Suprapubic skin (tissue), 3 donors: ENCODE data around the gene SCGN.

Source experiments
- POLR2A ChIP-seq, 2 donors: fragments of 450-650 bp; IDR thresholded peaks; one replicate each; pipeline ENCODE4 v1.6.1; 2017; ENCODE audit warnings: antibody characterized with exemption in 2 of 2, mild to moderate bottlenecking in 2 of 2, moderate library complexity in 2 of 2
- TF ChIP-seq, protein P1 (sequence below), 2 donors: fragments of 200-600 bp in 1 of 2; fragments of 450-650 bp in 1 of 2; sonication (generic) in 1 of 2; IDR thresholded peaks; one replicate each; pipeline ENCODE4 v1.5.1; 2016 to 2019; ENCODE audit warnings: antibody characterized with exemption in 2 of 2, mild to moderate bottlenecking in 1 of 2, moderate library complexity in 1 of 2

DNA sequence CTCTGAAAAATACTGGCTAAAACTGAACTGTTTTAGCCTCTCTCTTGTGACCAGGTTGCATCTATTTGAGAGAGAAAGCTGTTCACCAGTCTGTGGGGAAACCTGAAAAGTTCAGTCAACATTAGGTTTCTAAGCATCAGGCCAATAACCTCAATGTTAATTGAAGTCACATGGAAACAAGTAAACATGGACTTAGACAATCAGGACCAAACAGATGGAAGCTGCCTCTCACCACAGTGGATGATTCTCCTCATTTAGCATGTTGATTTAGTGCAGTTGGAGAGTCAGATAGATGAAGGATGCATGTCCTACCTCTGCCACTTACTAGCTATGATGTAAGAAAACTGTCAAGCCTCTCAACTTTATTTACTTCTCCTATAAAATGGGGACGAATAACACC lies 18.2 kb downstream of the SCGN start:
- TF ChIP-seq, protein P1, sequence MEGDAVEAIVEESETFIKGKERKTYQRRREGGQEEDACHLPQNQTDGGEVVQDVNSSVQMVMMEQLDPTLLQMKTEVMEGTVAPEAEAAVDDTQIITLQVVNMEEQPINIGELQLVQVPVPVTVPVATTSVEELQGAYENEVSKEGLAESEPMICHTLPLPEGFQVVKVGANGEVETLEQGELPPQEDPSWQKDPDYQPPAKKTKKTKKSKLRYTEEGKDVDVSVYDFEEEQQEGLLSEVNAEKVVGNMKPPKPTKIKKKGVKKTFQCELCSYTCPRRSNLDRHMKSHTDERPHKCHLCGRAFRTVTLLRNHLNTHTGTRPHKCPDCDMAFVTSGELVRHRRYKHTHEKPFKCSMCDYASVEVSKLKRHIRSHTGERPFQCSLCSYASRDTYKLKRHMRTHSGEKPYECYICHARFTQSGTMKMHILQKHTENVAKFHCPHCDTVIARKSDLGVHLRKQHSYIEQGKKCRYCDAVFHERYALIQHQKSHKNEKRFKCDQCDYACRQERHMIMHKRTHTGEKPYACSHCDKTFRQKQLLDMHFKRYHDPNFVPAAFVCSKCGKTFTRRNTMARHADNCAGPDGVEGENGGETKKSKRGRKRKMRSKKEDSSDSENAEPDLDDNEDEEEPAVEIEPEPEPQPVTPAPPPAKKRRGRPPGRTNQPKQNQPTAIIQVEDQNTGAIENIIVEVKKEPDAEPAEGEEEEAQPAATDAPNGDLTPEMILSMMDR (IDR thresholded peaks at IDR 0.05), result no peak
- no peak for TF ChIP-seq POLR2A (IDR thresholded peaks at IDR 0.05)
